Putamen (tissue), 1 donor: ENCODE results near the gene CAPN14.

Source experiments
- DNase-seq: peaks from one replicate; pipeline ENCODE4 v3.0.0-alpha.2; 2016; ENCODE audit warnings: low spot score

CAPN14 gene

GRCh38 chr2:31217465-31218200, at the start of gene CAPN14:
TSS of gene CAPN14 (minus strand) at chr2:31217515. CDS start at chr2:31205447, 12,068 bp downstream.
- no peak for DNase-seq

GRCh38 chr2:31266804-31267203, 49.5 kb upstream of the CAPN14 start:
- DNase-seq, result no peak

GRCh38 chr2:31265234-31265633, 47.9 kb upstream of the CAPN14 start:
- DNase-seq, result no peak

GRCh38 chr2:31263636-31264190, 46.4 kb upstream of the CAPN14 start:
- no peak for DNase-seq

- no peak for DNase-seq
These were observed 43.6 kb upstream of the CAPN14 start for GRCh38 chr2:31260870-31261269.

- DNase-seq, result no peak
These were observed 41.8 kb upstream of the CAPN14 start for GRCh38 chr2:31259075-31259474.

- DNase-seq, result no peak
These were observed 41.0 kb upstream of the CAPN14 start for GRCh38 chr2:31258351-31258750.

GRCh38 chr2:31256611-31257382, 39.5 kb upstream of the CAPN14 start:
- no peak for DNase-seq

GRCh38 chr2:31255911-31256571, 38.7 kb upstream of the CAPN14 start:
- DNase-seq, result no peak

GRCh38 chr2:31254237-31255203, 37.2 kb upstream of the CAPN14 start:
- no peak for DNase-seq

- no peak for DNase-seq
These were observed 36.2 kb upstream of the CAPN14 start for GRCh38 chr2:31253356-31254131.

GRCh38 chr2:31251851-31252250, 34.5 kb upstream of the CAPN14 start:
- DNase-seq, result no peak

- DNase-seq, result no peak
These were observed 33.7 kb upstream of the CAPN14 start for GRCh38 chr2:31251018-31251417.

- DNase-seq, result no peak
These were observed 31.8 kb upstream of the CAPN14 start for GRCh38 chr2:31249009-31249690.

GRCh38 chr2:31248139-31248538, 30.8 kb upstream of the CAPN14 start:
- no peak for DNase-seq

- DNase-seq, result no peak
These were observed 30.4 kb upstream of the CAPN14 start for GRCh38 chr2:31247711-31248110.

GRCh38 chr2:31246184-31246852, 29.0 kb upstream of the CAPN14 start:
- DNase-seq, result no peak

- no peak for DNase-seq
These were observed 26.8 kb upstream of the CAPN14 start for GRCh38 chr2:31244101-31244500.

- DNase-seq, result no peak
These were observed 25.7 kb upstream of the CAPN14 start for GRCh38 chr2:31243053-31243452.
